GM12892 (cell line): Measurements from ENCODE around the gene KCNQ5.

Source experiments
- DNase-seq: peaks from one replicate; pipeline ENCODE4 v3.0.0; 2011; ENCODE audit not compliant: insufficient read length
- FAIRE-seq: peaks from 2 replicates; lab custom pipeline; 2011; peaks lifted over from hg19 to GRCh38; lab: Jason Lieb, UNC
- POLR2A ChIP-seq: IDR thresholded peaks from 2 replicates; pipeline ENCODE4 v1.6.1; 2011; ENCODE audit warnings: low read depth, low read length, control low read depth
- POLR2AphosphoS5 ChIP-seq: IDR thresholded peaks from 2 replicates; pipeline ENCODE4 v1.6.1; 2011; ENCODE audit warnings: low read depth, low read length, control low read depth
- TAF1 ChIP-seq: IDR thresholded peaks from 2 replicates; pipeline ENCODE4 v1.6.1; 2011; ENCODE audit warnings: low read depth, mild to moderate bottlenecking, control low read depth, low read length, borderline replicate concordance

The KCNQ5 gene

GRCh38 chr6:73042892-73043291 lies 421.0 kb downstream of the KCNQ5 start:
- DNase-seq (no peak), FAIRE-seq (no peak)
- TF ChIP-seq POLR2AphosphoS5 (no peak), TAF1 (no peak), POLR2A (no peak)

DNA sequence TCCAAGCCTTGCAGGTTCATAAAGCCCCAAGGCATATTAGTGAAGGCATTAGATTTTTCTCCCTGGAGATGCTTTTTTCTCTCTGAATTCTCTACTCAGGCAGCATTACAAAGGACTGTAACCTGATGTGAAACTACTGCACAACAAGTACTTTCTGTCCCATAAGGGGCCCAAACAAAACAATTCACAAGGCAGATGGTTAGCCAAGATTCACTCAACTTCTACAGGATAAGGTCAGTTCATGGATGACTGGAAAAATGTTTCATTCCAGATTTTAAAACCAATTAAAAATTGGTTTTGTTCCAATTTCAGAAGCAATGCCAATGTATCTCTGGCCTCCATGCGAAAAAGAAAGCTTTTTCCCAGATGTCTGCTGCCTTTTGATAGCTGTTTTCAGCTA lies 421.6 kb downstream of the KCNQ5 start:
- FAIRE-seq, result no peak
- no peak for DNase-seq
- no peak for TF ChIP-seq POLR2A
- no peak for TF ChIP-seq TAF1
- TF ChIP-seq POLR2AphosphoS5, result no peak

- TF ChIP-seq TAF1 (no peak), POLR2AphosphoS5 (no peak), POLR2A (no peak)
- no peak for DNase-seq
- FAIRE-seq, result no peak
These were observed 423.7 kb downstream of the KCNQ5 start for GRCh38 chr6:73045609-73046008.

- no peak for DNase-seq
- TF ChIP-seq POLR2AphosphoS5 (no peak), TAF1 (no peak), POLR2A (no peak)
- no peak for FAIRE-seq
These were observed 425.9 kb downstream of the KCNQ5 start for GRCh38 chr6:73047801-73048200.

DNA sequence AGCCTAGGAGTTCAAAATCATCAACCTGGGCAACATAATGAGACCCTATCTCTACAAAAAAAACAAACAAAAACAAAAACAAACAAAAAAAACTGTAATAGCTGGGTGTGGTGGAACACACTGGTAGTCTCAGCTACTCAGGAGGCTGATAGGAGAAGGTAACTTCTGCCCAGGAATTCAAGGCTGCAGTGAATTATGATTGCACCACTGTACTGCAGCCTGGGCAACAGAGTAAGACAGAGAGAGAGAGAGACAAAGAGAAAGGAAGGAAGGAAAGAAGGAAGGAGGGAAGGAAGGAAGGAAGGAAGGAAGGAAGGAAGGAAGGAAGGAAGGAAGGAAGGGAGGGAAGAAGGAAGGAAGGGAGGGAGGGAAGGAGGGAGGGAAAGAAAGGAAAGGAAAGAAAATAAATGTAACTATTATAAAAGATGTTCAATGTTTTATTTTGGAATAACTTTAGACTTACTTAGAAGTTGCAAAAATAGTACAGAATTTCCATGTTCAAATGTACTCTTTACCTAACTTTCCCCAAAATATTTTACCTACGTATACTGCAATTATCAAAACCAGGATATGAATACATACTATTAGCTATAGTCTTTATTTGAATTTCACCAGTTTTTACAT lies 428.2 kb downstream of the KCNQ5 start:
- FAIRE-seq (peak; percentile 21), DNase-seq (no peak)
- TF ChIP-seq POLR2AphosphoS5 (no peak), TAF1 (no peak)

GRCh38 chr6:73050706-73051105 lies 428.8 kb downstream of the KCNQ5 start:
- DNase-seq (no peak), FAIRE-seq (no peak)
- TF ChIP-seq POLR2A, result no peak
- TF ChIP-seq TAF1, result no peak
- no peak for TF ChIP-seq POLR2AphosphoS5

DNA sequence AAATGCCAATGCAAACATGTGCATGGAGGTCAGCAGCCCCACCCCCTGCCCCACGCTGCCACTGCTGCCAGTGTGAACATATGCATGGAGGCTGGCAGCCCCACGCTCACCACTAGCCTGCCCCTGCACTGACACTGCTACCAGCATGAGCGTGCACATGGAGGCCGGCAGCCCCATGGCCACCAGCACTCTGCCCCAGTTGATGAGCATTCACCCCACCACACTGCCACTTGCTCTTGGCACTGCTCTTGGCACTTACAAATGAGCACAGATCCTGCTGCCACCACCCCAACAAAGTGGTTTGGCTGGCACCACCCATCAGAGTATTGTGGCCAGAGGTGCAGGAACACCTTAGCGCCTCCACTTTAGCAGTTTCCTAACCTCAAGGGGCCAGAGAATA lies 429.3 kb downstream of the KCNQ5 start:
- DNase-seq (no peak), FAIRE-seq (no peak)
- no peak for TF ChIP-seq TAF1
- TF ChIP-seq POLR2AphosphoS5, result no peak
- no peak for TF ChIP-seq POLR2A

GRCh38 chr6:73054958-73055357 lies 433.1 kb downstream of the KCNQ5 start:
- FAIRE-seq, result no peak
- no peak for DNase-seq
- TF ChIP-seq POLR2AphosphoS5 (no peak), POLR2A (no peak), TAF1 (no peak)

DNA sequence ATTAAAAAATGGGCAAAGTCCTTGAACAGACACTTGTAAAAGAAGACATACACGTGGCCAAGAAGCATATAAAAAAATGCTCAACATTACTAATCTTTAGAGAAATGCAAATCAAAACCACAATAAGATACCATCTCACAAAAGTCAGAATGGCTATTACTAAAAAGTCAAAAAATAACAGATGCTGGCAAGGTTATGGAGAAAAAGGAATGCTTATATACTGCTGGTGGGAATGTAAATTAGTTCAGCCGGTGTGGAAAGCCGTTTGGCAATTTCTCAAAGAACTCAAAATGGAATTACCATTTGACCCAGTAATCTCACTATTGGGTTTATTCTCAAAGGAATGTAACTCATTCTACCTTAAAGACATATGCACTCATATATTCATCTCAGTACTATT lies 436.9 kb downstream of the KCNQ5 start:
- DNase-seq (no peak), FAIRE-seq (no peak)
- TF ChIP-seq TAF1 (no peak), POLR2AphosphoS5 (no peak)

DNA sequence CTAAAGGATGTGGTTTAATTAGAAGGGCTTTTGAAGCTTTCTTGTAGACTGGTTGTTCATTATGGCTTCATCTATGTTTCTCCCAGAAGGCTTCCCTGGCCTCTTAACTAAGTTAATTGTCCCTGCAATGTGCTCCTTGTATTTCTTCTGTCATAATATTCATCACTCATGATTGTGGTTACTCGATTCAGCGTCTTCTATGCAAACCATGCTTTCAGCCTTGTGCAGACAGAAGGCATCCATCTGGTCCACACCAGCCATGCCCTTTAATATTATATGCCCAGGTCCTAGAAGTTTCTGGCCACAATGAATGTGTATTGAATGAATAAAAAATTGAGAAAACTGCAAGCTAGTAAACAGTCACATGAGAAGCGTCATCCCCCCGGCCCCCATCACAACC lies 440.3 kb downstream of the KCNQ5 start:
- DNase-seq (no peak), FAIRE-seq (no peak)

GRCh38 chr6:73062837-73063236 lies 441.0 kb downstream of the KCNQ5 start:
- no peak for TF ChIP-seq POLR2AphosphoS5
- TF ChIP-seq POLR2A, result no peak
- FAIRE-seq, result no peak
- DNase-seq, result no peak

More for the DNA sequence above, 440.3 kb downstream of the KCNQ5 start:
- TF ChIP-seq TAF1 (no peak), POLR2AphosphoS5 (no peak), POLR2A (no peak)

GRCh38 chr6:73064266-73064665 lies 442.4 kb downstream of the KCNQ5 start:
- TF ChIP-seq TAF1, result no peak
- no peak for TF ChIP-seq POLR2AphosphoS5
- no peak for TF ChIP-seq POLR2A
- DNase-seq (no peak), FAIRE-seq (no peak)

- TF ChIP-seq POLR2A (no peak), TAF1 (no peak), POLR2AphosphoS5 (no peak)
- DNase-seq (no peak), FAIRE-seq (no peak)
These were observed 451.4 kb downstream of the KCNQ5 start for GRCh38 chr6:73073238-73073637.
